K562 (cell line): ENCODE data around the gene OLFML3.

Experiments used
- POLR2A ChIP-seq: fragments of 450-650 bp; conservative IDR thresholded peaks from 2 replicates; pipeline ENCODE4 v1.6.1; 2016
- TF ChIP-seq, protein P1 (sequence below), 2 experiments: fragments of 450-650 bp; IDR thresholded peaks; 2 replicates each; pipeline ENCODE4 v1.6.1; 2018; ENCODE audit warnings: mild to moderate bottlenecking in 2 of 2, low read depth in 1 of 2; ENCODE audit not compliant: partially characterized antibody in 2 of 2

DNA sequence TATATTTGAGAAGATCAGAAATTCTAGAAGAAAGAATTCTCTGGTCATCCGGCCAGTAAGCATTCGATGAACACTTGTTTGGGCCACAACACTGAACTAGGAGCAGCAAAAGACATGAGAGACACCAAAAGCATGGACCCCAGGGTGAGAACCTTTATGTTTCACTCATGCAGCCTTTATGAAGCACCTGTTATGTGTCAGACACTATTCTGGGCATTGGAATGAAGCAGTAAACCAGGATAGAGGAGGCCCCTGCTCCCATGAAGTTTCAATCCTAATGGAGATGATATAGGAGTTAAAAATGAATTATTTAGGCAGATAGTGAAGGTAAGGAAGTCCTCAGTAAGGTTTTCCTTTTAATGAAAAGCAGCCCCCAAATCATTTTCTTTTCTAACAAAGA, 43.6 kb downstream of the OLFML3 start:
- TF ChIP-seq, protein P1, sequence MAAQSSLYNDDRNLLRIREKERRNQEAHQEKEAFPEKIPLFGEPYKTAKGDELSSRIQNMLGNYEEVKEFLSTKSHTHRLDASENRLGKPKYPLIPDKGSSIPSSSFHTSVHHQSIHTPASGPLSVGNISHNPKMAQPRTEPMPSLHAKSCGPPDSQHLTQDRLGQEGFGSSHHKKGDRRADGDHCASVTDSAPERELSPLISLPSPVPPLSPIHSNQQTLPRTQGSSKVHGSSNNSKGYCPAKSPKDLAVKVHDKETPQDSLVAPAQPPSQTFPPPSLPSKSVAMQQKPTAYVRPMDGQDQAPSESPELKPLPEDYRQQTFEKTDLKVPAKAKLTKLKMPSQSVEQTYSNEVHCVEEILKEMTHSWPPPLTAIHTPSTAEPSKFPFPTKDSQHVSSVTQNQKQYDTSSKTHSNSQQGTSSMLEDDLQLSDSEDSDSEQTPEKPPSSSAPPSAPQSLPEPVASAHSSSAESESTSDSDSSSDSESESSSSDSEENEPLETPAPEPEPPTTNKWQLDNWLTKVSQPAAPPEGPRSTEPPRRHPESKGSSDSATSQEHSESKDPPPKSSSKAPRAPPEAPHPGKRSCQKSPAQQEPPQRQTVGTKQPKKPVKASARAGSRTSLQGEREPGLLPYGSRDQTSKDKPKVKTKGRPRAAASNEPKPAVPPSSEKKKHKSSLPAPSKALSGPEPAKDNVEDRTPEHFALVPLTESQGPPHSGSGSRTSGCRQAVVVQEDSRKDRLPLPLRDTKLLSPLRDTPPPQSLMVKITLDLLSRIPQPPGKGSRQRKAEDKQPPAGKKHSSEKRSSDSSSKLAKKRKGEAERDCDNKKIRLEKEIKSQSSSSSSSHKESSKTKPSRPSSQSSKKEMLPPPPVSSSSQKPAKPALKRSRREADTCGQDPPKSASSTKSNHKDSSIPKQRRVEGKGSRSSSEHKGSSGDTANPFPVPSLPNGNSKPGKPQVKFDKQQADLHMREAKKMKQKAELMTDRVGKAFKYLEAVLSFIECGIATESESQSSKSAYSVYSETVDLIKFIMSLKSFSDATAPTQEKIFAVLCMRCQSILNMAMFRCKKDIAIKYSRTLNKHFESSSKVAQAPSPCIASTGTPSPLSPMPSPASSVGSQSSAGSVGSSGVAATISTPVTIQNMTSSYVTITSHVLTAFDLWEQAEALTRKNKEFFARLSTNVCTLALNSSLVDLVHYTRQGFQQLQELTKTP (IDR thresholded peaks at IDR 0.05; ENCODE audit: low read depth in 1 of 2, partially characterized antibody in 2 of 2): no peak
- TF ChIP-seq POLR2A: no peak
